GM18909 (cell line): ENCODE data around the gene ADAMTS8.

ENCODE experiments used
- ATAC-seq: cut with Tn5 transposase; IDR thresholded peaks from one replicate; pipeline ENCODE4 v1.9.1; 2021; ENCODE audit warnings: mild to moderate bottlenecking; ENCODE audit not compliant: unreplicated experiment, poor library complexity

ADAMTS8 gene

DNA sequence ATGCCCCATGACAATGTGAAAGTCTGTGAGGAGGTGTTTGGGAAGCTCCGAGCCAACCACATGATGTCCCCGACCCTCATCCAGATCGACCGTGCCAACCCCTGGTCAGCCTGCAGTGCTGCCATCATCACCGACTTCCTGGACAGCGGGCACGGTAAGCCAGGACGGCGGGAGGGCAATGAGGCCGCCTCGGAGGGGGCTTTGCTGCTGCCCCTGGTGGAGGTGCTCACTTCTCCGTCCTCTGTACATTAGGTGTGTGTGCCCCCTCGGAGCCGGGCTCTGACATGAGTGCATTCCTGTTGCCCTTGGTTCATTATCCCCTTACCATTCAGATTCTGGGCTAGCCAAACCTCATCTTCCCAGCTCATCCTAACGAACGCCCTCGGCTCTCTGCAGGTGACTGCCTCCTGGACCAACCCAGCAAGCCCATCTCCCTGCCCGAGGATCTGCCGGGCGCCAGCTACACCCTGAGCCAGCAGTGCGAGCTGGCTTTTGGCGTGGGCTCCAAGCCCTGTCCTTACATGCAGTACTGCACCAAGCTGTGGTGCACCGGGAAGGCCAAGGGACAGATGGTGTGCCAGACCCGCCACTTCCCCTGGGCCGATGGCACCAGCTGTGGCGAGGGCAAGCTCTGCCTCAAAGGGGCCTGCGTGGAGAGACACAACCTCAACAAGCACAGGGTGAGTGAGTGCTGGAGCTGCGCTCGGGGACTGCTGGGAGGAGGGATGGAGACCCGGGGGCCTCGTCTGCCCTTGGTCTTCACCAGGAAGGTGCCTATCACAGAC, 33.9 kb upstream of the ADAMTS8 start:
- no peak for ATAC-seq

DNA sequence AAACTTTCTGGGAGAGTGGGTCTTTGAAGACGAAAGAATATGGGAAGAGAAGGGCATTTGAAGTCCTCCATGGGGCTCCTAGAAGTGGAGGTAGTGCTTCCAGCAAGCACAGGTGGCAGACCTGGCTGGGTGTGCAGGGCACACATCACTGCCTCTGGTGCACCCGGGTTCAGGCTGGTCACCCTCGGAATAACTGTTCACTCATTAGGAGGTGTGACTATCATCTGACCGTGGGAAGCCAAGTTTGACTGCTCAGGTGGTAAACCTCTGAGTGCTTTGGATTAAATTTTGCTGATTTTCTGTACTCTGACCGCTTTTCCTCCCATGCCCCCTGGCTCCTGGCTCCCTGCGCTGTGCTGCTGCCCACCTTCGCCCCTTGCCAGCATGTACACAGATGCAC, 31.1 kb upstream of the ADAMTS8 start:
- no peak for ATAC-seq

DNA sequence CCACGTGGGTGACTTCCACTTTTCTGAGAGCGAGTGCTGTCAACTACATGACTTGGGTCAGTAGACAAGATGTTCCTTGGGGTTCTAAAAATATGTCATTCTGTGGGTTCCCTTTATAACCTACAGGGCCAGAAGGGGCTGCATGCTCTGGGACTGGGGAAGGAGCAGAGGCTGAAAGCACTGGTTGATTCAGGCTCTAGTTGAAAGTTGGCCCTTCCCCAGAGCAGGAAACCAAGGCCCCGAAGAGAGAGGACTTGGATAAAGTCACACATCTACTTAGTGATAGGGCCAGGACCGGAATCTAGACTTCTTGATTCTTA, 30.0 kb upstream of the ADAMTS8 start:
- no peak for ATAC-seq

DNA sequence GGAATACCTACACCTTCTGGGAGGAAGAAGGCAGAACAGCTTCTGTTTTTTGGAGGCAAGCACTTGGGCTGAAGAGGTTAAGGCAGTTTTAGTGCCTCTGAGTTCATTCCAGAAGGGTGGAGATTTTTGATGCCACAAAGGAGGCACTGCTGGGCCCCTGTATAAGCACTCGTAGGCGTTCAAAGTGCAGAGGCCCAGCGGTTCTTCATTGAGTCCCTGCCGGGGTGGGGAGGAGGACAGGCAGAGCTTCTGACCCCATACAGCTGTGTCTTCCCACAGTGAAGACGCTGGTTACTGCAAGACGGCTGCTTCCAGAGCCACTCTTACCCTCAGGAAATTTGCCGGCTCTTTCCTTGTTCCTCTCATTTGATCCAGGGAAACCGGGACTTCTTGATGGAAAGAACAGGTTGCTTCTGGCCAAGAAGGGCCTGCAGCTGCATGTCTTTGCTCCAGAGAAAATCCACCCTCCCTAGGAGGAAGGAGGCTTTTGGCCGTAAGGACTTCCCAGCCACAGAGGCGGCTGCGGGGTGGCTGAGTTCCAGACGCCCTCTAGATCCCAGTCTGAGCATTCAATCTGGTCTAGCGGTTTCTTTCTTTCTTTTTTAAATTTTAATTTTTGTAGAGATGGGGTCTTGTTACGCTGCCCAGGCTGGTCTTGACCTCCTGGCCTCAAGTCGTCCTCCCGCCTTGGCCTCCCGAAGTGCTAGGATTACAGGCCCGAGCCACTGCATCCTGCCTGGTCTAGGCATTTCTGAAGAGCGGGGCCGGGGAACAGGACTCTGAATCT, 29.4 kb upstream of the ADAMTS8 start:
- no peak for ATAC-seq

DNA sequence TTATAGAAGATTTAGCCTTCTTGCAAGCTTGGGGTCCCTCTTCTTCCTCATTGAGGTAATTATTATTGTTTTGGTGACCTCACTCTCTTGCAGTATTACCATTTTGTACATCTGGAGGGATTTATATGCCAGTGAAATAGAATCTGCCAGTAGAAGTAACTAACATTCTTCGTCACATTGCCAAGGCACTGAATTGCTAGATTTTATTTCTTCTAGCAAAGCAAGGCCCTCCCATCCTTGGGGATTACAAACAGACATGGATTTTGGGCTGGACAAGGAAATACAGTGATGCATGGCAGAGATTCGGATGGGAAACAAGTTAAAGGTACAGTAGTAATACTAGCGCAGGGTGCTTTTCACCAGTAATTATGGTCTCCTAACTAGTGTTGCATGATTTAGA, 27.9 kb upstream of the ADAMTS8 start:
- no peak for ATAC-seq

DNA sequence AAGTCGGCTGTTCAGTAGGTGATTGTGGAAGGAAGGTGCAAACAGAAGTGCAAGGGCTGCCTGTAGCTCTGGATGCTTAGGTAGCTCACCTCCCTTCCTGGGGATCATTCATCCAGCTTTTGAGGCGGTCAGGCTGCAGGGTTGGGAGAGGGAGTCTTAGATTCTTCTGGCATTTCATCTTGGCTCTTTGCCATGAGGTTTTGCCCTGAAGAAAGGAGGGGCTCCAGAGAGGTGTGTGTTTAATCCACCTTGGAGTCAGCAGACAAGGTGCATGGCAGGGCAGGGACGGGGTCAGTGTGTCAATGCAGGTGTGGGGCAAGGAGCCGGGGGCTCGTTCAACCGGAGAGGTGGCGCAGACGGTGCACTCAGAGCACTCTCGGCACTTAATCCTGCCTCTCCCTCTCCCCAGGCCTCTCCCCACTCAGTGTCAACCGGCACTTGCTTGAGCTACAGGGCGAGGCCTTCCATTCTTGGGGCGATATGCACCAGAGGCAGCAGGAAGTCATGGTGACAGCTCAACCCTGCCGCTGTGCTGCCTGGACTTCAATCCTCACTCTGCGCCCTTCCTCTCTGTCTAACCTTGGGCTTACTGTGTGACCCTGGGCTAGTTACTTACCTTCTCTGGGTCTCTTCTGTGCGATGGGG, 27.2 kb upstream of the ADAMTS8 start:
- no peak for ATAC-seq

DNA sequence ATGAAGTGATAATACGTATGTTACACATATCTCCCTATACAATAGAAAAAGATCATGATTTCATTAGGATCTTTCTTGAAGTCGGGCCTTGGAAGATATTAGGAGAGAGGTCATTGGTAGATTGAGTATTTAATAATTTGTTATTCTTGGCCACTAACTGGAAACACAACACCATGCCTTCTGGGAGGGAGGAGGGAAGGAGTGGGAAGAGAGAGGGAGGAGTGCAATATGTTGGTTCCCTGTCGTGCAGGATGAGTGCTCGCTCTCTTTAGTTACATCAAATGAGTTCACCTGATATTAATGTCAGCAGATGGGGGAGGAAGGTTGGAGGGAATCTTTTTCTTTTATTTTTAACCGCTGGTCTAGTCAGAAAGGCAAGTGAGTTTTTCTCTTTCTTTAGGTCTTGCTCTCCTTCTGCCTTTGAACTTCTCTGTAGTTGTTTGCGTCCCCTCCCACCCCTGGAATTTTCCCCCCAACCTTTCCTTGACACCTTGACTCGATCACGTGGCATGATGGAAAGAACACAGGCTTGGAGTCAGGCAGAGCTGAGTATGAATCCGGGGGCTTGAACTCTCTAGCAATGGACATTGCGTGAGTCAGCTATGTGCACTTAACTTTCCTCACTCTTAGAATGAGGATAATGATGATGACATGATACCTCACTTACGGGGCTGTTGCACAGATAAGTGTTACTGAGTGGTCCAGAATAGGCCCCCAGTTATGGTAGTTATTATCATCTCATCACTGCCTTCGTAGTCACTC, 26.3 kb upstream of the ADAMTS8 start:
- ATAC-seq = no peak

DNA sequence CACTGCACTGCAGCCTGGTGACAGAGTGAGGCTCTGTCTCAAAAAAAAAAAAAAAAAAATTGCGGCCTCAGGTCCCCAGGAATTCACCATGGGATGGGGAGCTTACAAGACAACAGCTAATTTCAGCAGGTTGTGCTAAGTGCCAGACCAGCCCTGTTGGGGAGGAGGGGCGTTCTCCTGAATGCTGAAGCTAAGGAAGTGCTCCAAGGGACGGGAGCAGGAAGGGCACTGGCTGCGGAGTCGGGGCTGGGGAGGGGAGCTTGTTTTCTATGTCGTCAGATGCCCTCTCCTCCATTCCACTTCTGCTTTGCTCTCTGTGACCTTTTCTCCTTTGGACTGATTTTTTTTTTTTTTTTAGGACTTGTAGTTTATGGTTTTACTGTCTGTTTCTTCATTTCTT, 24.5 kb upstream of the ADAMTS8 start:
- ATAC-seq = no peak

DNA sequence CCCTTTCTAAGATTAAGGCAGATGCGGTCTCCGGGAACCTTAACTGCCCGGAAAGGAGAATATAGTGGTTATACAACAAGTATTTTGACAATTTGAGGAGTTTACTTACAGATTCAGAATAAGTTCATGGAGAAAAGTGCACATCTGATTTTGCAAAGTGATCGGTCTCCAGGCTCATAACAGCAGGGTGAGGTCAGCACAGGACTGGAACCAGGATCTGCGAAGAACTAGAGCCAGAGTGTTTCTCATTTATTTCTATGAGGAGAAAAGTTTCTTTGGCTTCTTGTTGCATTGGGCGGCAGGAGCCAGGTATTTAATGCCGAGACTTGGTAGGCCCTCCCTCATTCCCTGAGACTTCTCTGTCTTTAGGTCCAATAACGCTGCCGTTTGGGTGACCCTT, 23.8 kb upstream of the ADAMTS8 start:
- ATAC-seq = no peak

DNA sequence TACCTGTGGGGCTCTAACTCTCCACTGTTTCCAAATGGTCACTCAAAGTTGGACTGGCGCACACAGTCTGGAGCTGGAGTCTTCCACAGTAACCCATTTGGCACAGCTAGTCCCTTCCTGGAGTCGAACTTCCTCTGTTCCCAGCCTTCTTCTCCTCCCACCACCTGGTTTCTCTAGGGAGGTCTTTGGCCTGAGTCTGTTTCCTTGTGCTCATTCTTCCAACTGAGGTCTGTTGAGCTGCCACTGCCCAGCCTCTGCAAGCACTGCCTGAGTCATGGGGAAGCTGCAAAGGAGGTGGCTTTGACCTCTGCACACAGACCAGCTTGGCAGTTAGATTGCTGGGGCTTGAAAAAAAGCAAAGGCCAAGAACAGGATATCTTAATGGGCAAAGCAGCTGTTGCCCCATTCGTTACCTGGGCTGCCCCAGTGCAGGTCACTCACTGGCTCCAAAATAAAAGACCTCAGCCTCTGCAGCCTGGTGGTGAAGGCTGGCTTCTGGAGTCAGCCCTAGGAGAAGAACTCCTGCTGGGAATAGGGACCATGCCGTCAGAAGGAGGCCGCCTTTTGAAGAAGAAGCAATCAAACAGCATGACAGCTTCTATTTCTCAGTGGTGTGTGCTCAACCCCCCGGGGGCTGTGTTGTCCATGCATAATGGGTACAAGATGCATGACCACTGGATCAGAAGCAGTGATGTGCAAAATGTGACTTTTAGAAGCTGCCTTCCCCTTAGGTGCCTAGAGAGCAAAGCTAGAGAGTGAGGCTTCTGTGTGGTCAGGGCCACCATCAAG, 23.0 kb upstream of the ADAMTS8 start:
- ATAC-seq = no peak

DNA sequence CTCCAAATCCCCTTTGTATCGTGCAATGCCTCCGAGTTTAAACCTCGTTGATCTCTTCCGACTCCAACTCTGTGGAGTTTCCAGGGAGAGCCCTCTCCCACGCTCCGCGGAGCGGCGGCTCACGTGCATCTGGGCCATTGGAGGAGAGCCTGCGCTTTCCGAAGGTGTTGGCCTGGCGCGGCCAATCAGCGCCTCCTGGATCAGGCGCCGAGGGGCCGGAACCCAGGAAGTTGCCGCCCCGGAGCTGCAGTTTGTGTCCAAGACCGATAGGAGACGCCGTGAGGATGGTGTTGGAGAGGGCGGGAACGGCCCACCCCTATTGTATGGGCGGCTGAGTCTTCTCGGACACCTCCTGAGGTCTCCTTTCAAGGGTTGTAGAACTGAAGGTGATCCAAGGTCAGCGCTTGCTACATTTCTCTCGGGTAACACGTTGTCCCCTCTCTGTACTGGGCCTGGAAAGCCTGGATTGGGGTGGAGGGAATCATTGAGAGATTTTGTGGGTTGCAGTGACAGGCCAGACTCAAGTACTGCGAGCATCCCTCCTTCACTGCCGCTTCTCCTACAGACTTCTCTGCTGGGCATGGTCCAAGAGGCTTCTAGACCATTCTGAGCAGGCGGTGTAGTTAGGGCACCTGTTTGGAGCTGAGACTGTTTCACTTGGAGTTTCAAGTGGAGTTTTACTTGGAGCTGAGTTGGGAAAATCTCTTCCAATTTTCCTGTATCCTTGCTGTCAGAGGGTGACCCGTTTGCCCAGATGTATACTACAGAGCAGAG, 21.8 kb upstream of the ADAMTS8 start:
- no peak for ATAC-seq

DNA sequence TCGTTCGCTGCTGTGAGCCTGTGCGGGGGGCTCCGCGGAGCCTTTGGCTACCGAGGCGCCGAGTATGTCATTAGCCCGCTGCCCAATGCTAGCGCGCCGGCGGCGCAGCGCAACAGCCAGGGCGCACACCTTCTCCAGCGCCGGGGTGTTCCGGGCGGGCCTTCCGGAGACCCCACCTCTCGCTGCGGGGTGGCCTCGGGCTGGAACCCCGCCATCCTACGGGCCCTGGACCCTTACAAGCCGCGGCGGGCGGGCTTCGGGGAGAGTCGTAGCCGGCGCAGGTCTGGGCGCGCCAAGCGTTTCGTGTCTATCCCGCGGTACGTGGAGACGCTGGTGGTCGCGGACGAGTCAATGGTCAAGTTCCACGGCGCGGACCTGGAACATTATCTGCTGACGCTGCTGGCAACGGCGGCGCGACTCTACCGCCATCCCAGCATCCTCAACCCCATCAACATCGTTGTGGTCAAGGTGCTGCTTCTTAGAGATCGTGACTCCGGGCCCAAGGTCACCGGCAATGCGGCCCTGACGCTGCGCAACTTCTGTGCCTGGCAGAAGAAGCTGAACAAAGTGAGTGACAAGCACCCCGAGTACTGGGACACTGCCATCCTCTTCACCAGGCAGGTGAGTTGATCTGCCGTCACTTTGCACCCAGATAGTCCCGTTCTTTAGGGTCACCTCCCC, 21.0 kb upstream of the ADAMTS8 start:
- ATAC-seq = no peak

DNA sequence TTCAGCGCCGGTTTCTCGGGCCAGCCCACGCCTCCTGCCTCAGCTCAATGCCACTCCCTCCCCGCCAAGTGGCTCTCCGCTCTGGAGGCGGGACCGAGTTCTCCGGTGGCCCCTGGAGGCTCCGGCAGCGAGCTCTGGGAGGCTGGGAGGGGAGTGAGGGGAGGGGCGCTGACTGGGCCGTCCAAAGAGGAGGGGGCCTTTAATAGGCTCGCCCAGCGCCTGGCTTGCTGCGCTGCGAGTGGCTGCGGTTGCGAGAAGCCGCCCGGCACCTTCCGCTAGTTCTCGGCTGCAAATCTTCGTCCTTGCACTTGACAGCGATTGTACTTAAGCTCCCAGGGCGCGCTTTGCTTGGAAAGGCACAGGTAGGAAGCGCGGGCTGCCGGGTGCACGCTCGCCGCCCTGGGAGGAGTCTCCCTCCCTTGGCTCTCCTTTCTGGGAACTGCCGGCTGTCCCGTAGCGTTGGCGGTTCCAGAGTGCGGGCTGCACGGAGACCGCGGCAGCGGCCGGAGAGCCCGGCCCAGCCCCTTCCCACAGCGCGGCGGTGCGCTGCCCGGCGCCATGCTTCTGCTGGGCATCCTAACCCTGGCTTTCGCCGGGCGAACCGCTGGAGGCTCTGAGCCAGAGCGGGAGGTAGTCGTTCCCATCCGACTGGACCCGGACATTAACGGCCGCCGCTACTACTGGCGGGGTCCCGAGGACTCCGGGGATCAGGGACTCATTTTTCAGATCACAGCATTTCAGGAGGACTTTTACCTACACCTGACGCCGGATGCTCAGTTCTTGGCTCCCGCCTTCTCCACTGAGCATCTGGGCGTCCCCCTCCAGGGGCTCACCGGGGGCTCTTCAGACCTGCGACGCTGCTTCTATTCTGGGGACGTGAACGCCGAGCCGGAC, 20.3 kb upstream of the ADAMTS8 start, which contains the start of gene ADAMTS15:
Gene ADAMTS15 (plus strand): TSS at position 230 of the 894 bp plus-strand sequence. CDS start 329 bp downstream, at position 559.
- ATAC-seq = no peak

DNA sequence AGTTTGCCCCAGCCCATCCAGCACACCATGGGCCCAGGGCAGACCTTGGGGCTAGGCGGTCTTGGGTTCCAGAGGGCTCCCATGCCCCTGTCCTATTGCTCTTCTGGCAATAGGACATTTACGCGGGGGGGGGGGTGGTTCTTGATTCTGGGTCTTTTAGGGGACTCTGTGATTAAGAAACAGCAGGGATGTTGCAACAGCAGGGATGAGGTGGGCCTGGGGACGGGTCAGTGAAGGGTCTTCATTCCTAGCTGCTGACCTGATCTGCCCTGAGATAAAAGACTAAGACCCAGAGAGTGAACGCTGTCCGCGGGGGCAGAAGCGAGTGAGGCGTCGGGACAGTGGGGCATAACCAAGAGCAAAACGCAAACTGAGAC, 19.6 kb upstream of the ADAMTS8 start:
- ATAC-seq = no peak

DNA sequence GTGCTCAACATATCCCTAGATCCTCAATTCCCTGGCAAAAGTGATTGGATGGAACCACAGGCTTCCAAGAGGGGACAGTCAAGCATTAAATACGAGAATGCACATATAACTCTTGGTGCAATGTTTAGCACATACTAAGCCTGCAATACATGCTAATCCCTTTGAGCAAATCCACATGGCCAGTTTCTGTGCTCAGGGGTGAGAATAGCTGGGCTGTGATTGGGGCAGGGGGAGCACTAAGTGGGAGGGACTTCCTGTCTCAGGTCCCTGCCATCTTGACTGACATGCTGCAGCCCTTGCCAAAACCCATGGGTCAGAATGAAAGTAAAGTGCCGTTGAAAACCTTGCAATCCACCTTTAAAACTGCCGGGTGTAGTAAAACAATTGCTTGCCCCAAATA, 17.4 kb upstream of the ADAMTS8 start:
- no peak for ATAC-seq

DNA sequence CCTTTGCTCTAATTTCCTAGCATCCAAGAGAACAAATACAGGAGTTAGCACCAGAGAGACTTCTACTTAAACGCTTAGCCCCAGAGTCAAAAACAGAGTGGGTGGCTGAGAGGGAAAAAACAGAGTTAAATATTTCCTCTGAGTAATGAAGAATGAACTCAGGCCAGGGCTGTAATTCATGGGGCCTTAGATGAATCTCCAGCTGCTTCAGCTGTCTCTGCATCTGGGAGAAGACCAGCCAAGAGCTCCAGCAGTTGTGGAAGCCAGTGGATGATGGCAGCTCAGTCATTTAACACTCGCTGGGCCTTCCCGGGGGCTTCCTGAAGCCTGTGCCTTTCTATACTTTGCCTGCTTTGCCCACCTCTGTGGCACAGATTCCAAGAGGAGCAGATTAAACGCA, 14.3 kb upstream of the ADAMTS8 start:
- ATAC-seq = no peak

DNA sequence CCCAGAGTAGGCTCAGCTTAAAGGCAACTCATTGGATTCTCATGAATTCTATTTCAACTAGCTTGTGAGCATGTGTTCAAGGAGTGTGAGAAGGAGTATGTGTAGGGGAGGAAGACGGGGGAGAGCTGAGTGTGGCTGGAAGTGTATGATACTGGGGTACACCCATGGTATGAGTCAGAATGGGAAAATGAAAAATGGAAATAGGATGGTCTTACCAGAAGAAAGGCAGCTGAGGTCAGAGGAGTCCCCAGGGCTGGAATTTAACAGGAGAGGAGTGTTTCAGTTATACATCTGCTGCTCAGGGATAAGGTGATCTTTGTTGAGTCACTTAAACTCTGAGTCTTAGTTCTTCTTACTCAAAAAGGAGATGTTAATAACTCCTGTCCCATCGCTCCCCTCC, 13.3 kb upstream of the ADAMTS8 start:
- no peak for ATAC-seq

DNA sequence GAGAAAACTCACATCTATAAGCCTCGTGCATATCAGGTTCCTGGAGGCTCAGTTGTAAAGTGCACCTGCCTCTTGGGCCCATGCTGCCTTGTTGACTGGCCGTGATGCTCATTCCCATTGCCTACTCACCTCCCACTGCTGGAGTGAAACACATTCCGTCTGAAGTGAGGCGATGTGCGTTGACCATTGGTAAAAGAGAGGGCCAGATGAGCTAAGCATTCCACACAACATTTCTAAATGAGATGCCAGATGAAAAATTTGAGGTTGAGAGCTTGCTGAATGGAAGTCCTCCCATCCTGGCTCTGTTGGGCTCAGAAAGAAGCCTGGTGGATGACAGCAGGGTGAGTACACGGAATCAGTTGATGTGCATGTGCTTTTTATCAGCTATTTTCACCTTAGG, 11.5 kb upstream of the ADAMTS8 start:
- no peak for ATAC-seq
